ENCODE measurements around the gene NAV2. TPM values are rescaled to one million over a fixed set of nuclear protein-coding genes. Genes with fewer than 3 reads are reported as not detected.

The NAV2 gene
- total and polyA plus RNA-seq, 7 donors = 1.2 to 62.6 (median 22.1) TPM

DNA sequence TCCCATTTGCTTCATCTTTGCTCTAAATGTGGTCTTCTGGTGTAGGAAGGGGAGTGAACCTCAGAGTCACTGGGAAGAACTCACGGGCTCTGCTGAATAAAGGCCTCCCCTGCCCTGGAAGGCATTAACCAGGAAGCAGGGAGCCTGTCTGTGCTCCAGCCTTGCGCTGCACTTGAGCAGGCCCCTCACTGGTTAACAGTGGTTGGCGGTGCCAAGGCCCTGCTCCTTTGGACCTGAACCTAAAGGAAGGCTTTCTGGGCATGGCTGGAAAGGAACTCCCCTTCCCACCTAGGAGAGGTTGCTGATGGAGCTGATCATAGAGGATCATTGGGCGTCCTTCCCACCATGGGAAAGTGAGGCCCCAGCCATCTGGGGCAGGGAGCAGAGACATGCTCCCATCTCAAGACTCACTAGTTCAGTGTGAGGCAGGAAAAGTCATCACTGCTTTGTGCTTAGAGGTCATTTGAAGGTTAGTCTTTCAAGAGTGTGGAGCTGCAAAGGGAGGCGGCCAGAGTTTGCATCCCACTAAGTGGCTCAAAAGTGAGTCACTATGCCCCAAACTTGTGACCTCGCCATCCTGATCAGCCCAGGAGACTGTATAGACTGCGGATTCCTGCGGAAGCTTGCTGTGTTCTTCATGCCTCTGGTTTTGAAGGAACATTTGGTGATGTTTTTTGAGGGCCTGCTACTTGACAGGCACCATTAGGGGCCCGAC is 397.3 kb downstream of the NAV2 start:
- TF ChIP-seq, protein P1, sequence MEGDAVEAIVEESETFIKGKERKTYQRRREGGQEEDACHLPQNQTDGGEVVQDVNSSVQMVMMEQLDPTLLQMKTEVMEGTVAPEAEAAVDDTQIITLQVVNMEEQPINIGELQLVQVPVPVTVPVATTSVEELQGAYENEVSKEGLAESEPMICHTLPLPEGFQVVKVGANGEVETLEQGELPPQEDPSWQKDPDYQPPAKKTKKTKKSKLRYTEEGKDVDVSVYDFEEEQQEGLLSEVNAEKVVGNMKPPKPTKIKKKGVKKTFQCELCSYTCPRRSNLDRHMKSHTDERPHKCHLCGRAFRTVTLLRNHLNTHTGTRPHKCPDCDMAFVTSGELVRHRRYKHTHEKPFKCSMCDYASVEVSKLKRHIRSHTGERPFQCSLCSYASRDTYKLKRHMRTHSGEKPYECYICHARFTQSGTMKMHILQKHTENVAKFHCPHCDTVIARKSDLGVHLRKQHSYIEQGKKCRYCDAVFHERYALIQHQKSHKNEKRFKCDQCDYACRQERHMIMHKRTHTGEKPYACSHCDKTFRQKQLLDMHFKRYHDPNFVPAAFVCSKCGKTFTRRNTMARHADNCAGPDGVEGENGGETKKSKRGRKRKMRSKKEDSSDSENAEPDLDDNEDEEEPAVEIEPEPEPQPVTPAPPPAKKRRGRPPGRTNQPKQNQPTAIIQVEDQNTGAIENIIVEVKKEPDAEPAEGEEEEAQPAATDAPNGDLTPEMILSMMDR (IDR thresholded peaks at IDR 0.05) = no peak
- no peak for TF ChIP-seq POLR2AphosphoS5 (IDR thresholded peaks at IDR 0.05)
- TF ChIP-seq POLR2A (IDR thresholded peaks at IDR 0.05) = no peak
- no peak for TF ChIP-seq EP300 (IDR thresholded peaks at IDR 0.05)
- H3K9me3 ChIP-seq = no peaks in the 10 kb centered on the region
- DNase-seq = no peak
- intact Hi-C loops (cut with DNase I) = loop anchor here (5.0 kb wide), 3 partner anchors 53 to 553 kb away; no protein-coding TSS in a partner anchor
- H3K4me1 ChIP-seq = peaks cover 0 to 71% (median 59%) of the 10 kb centered on the region in 4 donors
- H3K36me3 ChIP-seq = peaks cover 4 to 60% (median 28%) of the 10 kb centered on the region in 4 donors
- no peaks in the 10 kb centered on the region for H3K27me3 ChIP-seq
- no peak overlapping the region for H3K4me3 ChIP-seq
- WGBS, 2 donors = 95% methylated on average over 9 of the region's 9 CpGs
- peak overlapping the region; percentile 79 to 93 (median 88) for H3K27ac ChIP-seq

DNA sequence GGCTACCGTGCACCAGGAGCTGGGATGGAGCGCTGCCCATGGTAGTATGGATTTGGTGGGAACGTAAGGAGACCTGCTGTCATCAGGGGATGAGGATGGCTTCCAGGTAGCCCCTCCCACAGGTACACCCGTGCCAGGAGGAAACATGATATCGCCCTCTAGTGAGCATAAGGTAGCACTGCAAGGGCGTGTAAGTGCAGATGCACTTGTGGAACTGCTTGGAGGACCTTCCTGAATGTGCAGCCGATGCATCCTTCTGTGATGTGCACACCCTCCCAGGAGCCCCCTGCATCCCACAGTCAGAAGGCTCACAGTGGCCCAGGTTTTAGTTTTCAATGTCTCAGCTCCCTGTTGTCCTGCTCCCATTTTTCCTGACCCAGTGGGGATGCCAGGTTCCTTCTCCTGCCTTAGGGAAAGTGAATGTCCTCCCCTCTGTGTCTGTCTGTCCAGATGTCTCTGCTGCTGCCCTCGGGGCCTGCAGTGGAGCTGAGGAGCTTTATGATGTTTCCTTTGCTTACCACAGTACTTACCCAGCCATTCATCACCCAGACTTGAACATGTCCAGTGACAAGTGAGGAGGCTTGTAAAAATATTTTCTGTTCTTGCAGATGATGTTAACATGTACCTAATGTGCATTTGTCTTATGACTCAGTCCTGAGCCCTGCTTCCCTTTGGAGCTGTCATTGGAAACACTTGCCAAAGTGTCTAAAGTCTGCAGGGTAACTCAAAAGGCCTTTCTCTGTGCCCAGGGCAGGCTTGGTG is 398.5 kb downstream of the NAV2 start:
- H3K36me3 ChIP-seq = peaks cover 0 to 54% (median 24%) of the 10 kb centered on the region in 4 donors
- intact Hi-C loops (cut with DNase I) = loop anchor here (1.0 to 5.0 kb wide), 4 partner anchors 54 to 554 kb away; no protein-coding TSS in a partner anchor
- WGBS, 2 donors = 14 to 19% methylated on average over 8 of the region's 8 CpGs

DNA sequence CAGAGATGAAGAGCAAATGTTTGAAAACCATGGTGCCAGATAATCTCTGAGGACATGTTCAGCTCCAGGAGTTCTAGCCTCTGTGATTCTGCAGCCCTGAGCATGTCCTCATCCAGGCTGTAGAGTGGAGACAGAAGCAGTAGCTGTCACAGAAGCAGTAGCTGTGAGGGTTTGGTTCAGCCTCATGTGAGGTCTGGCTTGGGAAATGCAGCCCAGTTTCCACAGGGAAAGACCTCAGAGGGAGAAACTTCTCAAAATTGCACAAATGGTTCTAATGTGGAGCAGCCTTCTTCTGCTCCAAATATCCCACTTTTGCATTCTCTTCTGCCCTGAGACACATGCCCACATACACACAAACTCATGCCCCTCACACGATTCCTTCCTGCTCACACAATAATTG is 399.2 kb downstream of the NAV2 start:
- peak overlapping the region; percentile 79 to 93 (median 88) for H3K27ac ChIP-seq
- TF ChIP-seq POLR2A (IDR thresholded peaks at IDR 0.05) (no peak), POLR2AphosphoS5 (IDR thresholded peaks at IDR 0.05) (no peak)
- TF ChIP-seq, protein P1 (IDR thresholded peaks at IDR 0.05) = no peak
- intact Hi-C loops (cut with DNase I) = loop anchor here (1.0 to 5.0 kb wide), 4 partner anchors 55 to 555 kb away; no protein-coding TSS in a partner anchor
- DNase-seq = no peak
- 72 to 86% methylated on average over 1 of the region's 1 CpG for WGBS, 2 donors
- H3K36me3 ChIP-seq = peaks cover 0 to 49% (median 24%) of the 10 kb centered on the region in 4 donors
- no peak overlapping the region for H3K4me3 ChIP-seq
- H3K9me3 ChIP-seq = no peaks in the 10 kb centered on the region
- peaks cover 0 to 89% (median 74%) of the 10 kb centered on the region in 4 donors for H3K4me1 ChIP-seq
- H3K27me3 ChIP-seq = no peaks in the 10 kb centered on the region

More for the DNA sequence above, 398.5 kb downstream of the NAV2 start:
- TF ChIP-seq, protein P1 (IDR thresholded peaks at IDR 0.05) = peak; percentile 23 to 74 (median 70)
- TF ChIP-seq EP300 (IDR thresholded peaks at IDR 0.05) = peak; percentile 44 to 93 (median 89)
- TF ChIP-seq POLR2A (IDR thresholded peaks at IDR 0.05) = no peak
- TF ChIP-seq POLR2AphosphoS5 (IDR thresholded peaks at IDR 0.05) = peak; percentile 77 to 96 (median 96)
- H3K4me3 ChIP-seq = no peak overlapping the region
- DNase-seq = no peak
- H3K27ac ChIP-seq = peak overlapping the region; percentile 79 to 93 (median 88)
- H3K27me3 ChIP-seq = no peaks in the 10 kb centered on the region
- no peaks in the 10 kb centered on the region for H3K9me3 ChIP-seq
- H3K4me1 ChIP-seq = peaks cover 0 to 81% (median 69%) of the 10 kb centered on the region in 4 donors

GRCh38 chr11:20112291-20113148 is 399.9 kb downstream of the NAV2 start:
- H3K4me3 ChIP-seq = no peak overlapping the region
- 53 to 63% methylated on average over 15 of the region's 15 CpGs for WGBS, 2 donors
- DNase-seq = peak; percentile 91
- H3K27ac ChIP-seq = peak overlapping the region; percentile 79 to 93 (median 88)
- intact Hi-C loops (cut with DNase I) = loop anchor here (5.0 kb wide), 3 partner anchors 55 to 555 kb away; no protein-coding TSS in a partner anchor
- no peaks in the 10 kb centered on the region for H3K27me3 ChIP-seq
- TF ChIP-seq, protein P1 (IDR thresholded peaks at IDR 0.05) = no peak
- TF ChIP-seq EP300 (IDR thresholded peaks at IDR 0.05) (peak in 3 of 4 donors; percentile 4 to 82 (median 24)), POLR2AphosphoS5 (IDR thresholded peaks at IDR 0.05) (peak in 3 of 4 donors; percentile 61 to 93 (median 66)), POLR2A (IDR thresholded peaks at IDR 0.05) (no peak)
- H3K9me3 ChIP-seq = no peaks in the 10 kb centered on the region
- H3K4me1 ChIP-seq = peaks cover 0 to 96% (median 80%) of the 10 kb centered on the region in 4 donors
- H3K36me3 ChIP-seq = peaks cover 0 to 49% (median 23%) of the 10 kb centered on the region in 4 donors
